Measurements from ENCODE around the gene NPAS4. TPM values are rescaled to one million over a fixed set of nuclear protein-coding genes. Genes with fewer than 3 reads are reported as not detected.

Gene NPAS4
- total and polyA plus RNA-seq, 2 of the 4 experiments (the other 2 are of a cell fraction), result under 0.01 to 0.77 TPM

- no peak for DNase-seq
- Histone ChIP-seq H3K27me3 (ENCODE audit: control insufficient read depth, insufficient read depth, low read length) (no peaks in the 10 kb centered on the region), H3K56ac (ENCODE audit: extremely low read depth, insufficient read depth, low read length) (no peak overlapping the region), H3K79me1 (ENCODE audit: low read depth in 1 of 2, low read length in 2 of 2) (peaks cover 20 to 27% of the 10 kb centered on the region in 2 experiments), H2BK5ac (ENCODE audit: low read depth, low read length, poor library complexity, severe bottlenecking) (no peak overlapping the region), H2AFZ (replicated peaks; ENCODE audit: low read length, poor library complexity) (no peak overlapping the region), H4K20me1 (ENCODE audit: insufficient read depth, low read length) (no peaks in the 10 kb centered on the region; the same call in 1 of the 2 replicates), H2AK5ac (ENCODE audit: low read depth, low read length) (no peak overlapping the region), H4K5ac (ENCODE audit: low read depth, low read length) (no peak overlapping the region), H3K4me1 (ENCODE audit: control insufficient read depth, insufficient read depth, low read length) (peaks cover 8% of the 10 kb centered on the region; the same call in 1 of the 2 replicates), H2BK15ac (ENCODE audit: low read depth, low read length) (no peak overlapping the region), H3K9me1 (ENCODE audit: insufficient read depth, low read length) (peaks cover 8% of the 10 kb centered on the region), H3K9ac (ENCODE audit: low read depth, low read length) (no peak overlapping the region), H3K14ac (replicated peaks; ENCODE audit: low read depth, low read length) (no peak overlapping the region), H3K23ac (ENCODE audit: low read depth, low read length) (no peak overlapping the region), H2BK20ac (ENCODE audit: low read depth, low read length) (no peak overlapping the region), H3K9me3 (ENCODE audit: control insufficient read depth, insufficient read depth, low read length) (no peaks in the 10 kb centered on the region), H4K91ac (ENCODE audit: insufficient read depth, low read depth, low read length) (no peak overlapping the region), H2AK9ac (replicated peaks; ENCODE audit: low read depth, low read length, poor library complexity) (no peak overlapping the region), H3K4me3 (ENCODE audit: insufficient read depth, low read depth, low read length) (no peak overlapping the region), H3K4me2 (ENCODE audit: low read depth, low read length) (no peak overlapping the region), H3K18ac (ENCODE audit: low read depth, low read length) (no peak overlapping the region), H3K27ac (ENCODE audit: insufficient read depth, low read length) (no peak overlapping the region), H4K8ac (ENCODE audit: low read depth in 2 of 2, low read length in 2 of 2) (no peak overlapping the region), H3K4ac (ENCODE audit: low read depth, low read length) (no peak overlapping the region), H2BK120ac (ENCODE audit: low read depth, low read length) (no peak overlapping the region), H3K36me3 (ENCODE audit: control insufficient read depth, insufficient read depth, low read length) (peaks cover 29% of the 10 kb centered on the region)
- BruUV-seq (replicated peaks), result no TSS peak
- dilution Hi-C loops (cut with HindIII; ENCODE audit: low sequenced_read_pairs, unreplicated experiment), result no loop called here
- WGBS, 2 experiments (ENCODE audit: extremely low coverage in 2 of 2, insufficient read length in 1 of 2), result no CpG with 5 or more reads among the region's 1 CpG
- CTCF ChIA-PET, result interaction anchor here (0.8 kb wide), 1 partner anchor 31 kb away, joined by 3 read pairs; the partner anchor contains the start of gene MRPL11
- intact Hi-C loops (cut with micrococcal nuclease), result no loop called here
- POLR2A ChIA-PET (ENCODE audit: unreplicated experiment), result interaction anchor here (0.7 kb wide), 1 partner anchor 187 kb away, joined by 10 read pairs; no protein-coding TSS in a partner anchor
- TF ChIP-seq MXI1 (IDR thresholded peaks at IDR 0.05; ENCODE audit: borderline replicate concordance, low read depth, low read length) (no peak), FOS (IDR thresholded peaks at IDR 0.05; ENCODE audit: low read depth, low read length) (no peak), ELK1 (IDR thresholded peaks at IDR 0.05; ENCODE audit: borderline replicate concordance, low read depth, low read length) (no peak)
- no peak for ATAC-seq (ENCODE audit: low read depth)
- in situ Hi-C loops (cut with MboI; ENCODE audit: low sequenced_read_pairs), result no loop called here
Measured at GRCh38 chr11:66469441-66469840, 48.6 kb downstream of the NPAS4 start.
